Keratinocyte (primary cell): ENCODE measurements around the gene RACGAP1. TPM values are rescaled to one million over a fixed set of nuclear protein-coding genes. Genes with fewer than 3 reads are reported as not detected.

Experiments used
- DNase-seq: peaks from one replicate; pipeline ENCODE4 v3.0.0-alpha.2; 2011; ENCODE audit warnings: low read depth, missing footprints, low spot score
- FAIRE-seq: peaks from 2 replicates; lab custom pipeline; 2011; peaks lifted over from hg19 to GRCh38; lab: Jason Lieb, UNC
- H2AFZ ChIP-seq: 2 replicates; pipeline ENCODE4 v1.6.0; 2012; ENCODE audit warnings: low read length, control low read depth, inconsistent platforms; ENCODE audit not compliant: control insufficient read depth
- H3K27ac ChIP-seq: 2 replicates; pipeline ENCODE4 v1.5.1; 2011; ENCODE audit warnings: low read length; ENCODE audit not compliant: control insufficient read depth, insufficient read depth
- H3K27me3 ChIP-seq: 3 replicates; pipeline ENCODE4 v1.6.0; 2011; ENCODE audit warnings: low read length; ENCODE audit not compliant: control insufficient read depth, insufficient read depth; ENCODE audit errors: extremely low read depth
- H3K36me3 ChIP-seq, 2 experiments: 2 replicates in 1 of 2; 3 replicates in 1 of 2; pipeline ENCODE4 v1.5.1; 2011; ENCODE audit warnings: low read length in 2 of 2, mild to moderate bottlenecking in 1 of 2; ENCODE audit not compliant: control insufficient read depth in 2 of 2, insufficient read depth in 2 of 2; ENCODE audit errors: extremely low read depth in 1 of 2
- H3K4me1 ChIP-seq: 3 replicates; pipeline ENCODE4 v1.5.1; 2011; ENCODE audit warnings: low read length; ENCODE audit not compliant: control insufficient read depth, insufficient read depth; ENCODE audit errors: extremely low read depth
- H3K4me2 ChIP-seq: 3 replicates; pipeline ENCODE4 v1.6.0; 2011; ENCODE audit warnings: low read depth, low read length; ENCODE audit not compliant: control insufficient read depth, insufficient read depth; ENCODE audit errors: extremely low read depth
- H3K4me3 ChIP-seq, 3 experiments: fragments of 200-600 bp in 1 of 3; sonication (generic) in 1 of 3; 2 replicates in 2 of 3; 3 replicates in 1 of 3; pipeline ENCODE4 v1.5.1; 2011 to 2016; ENCODE audit warnings: low read length in 3 of 3, mild to moderate bottlenecking in 3 of 3, control low read depth in 2 of 3, inconsistent platforms in 1 of 3, low read depth in 1 of 3, mixed read lengths in 1 of 3, mixed run types in 1 of 3, moderate library complexity in 1 of 3; ENCODE audit not compliant: control insufficient read depth in 2 of 3, insufficient read depth in 2 of 3; ENCODE audit errors: extremely low read depth in 1 of 3
- H3K79me2 ChIP-seq: 2 replicates; pipeline ENCODE4 v1.6.0; 2012; ENCODE audit warnings: low read length; ENCODE audit not compliant: control insufficient read depth, insufficient read depth
- H3K9ac ChIP-seq: 3 replicates; pipeline ENCODE4 v1.6.0; 2011; ENCODE audit warnings: low read length; ENCODE audit not compliant: control insufficient read depth, insufficient read depth; ENCODE audit errors: extremely low read depth
- H3K9me1 ChIP-seq: 3 replicates; pipeline ENCODE4 v1.6.0; 2011; ENCODE audit warnings: low read length; ENCODE audit not compliant: control insufficient read depth, insufficient read depth; ENCODE audit errors: extremely low read depth
- H3K9me3 ChIP-seq: 2 replicates; pipeline ENCODE4 v1.5.1; 2012; ENCODE audit warnings: low read depth, low read length; ENCODE audit not compliant: control insufficient read depth
- H4K20me1 ChIP-seq: 3 replicates; pipeline ENCODE4 v1.6.0; 2011; ENCODE audit warnings: low read length; ENCODE audit not compliant: control insufficient read depth, insufficient read depth; ENCODE audit errors: extremely low read depth
- CTCF ChIP-seq, 3 experiments: IDR thresholded peaks in 1 of 3; conservative IDR thresholded peaks in 1 of 3; optimal IDR thresholded peaks in 1 of 3; 2 replicates in 2 of 3; 3 replicates in 1 of 3; pipeline versions ENCODE3 to v1.5.1; 2011; ENCODE audit warnings: low read length in 3 of 3, mild to moderate bottlenecking in 3 of 3, moderate library complexity in 2 of 3, control low read depth in 1 of 3, inconsistent platforms in 1 of 3; ENCODE audit not compliant: insufficient read depth in 2 of 3; ENCODE audit errors: extremely low read depth in 1 of 3
- EZH2 ChIP-seq: IDR thresholded peaks from one replicate; pipeline ENCODE4 v1.6.1; 2012; ENCODE audit warnings: inconsistent platforms, mild to moderate bottlenecking, low read length, moderate library complexity
- dilution Hi-C: fragments of 300-500 bp; cut with MboI; formaldehyde crosslinking; loops from one replicate; pipeline ENCODE4 v1.7.0; 2020; ENCODE audit warnings: low sequenced_read_pairs; ENCODE audit not compliant: extremely low pct_ligation_motif_present
- polyA plus RNA-seq, 5 experiments: library from polyadenylated mRNA; depleted of rRNA in 3 of 5; stranded (reverse) in 3 of 5; stranded (forward) in 1 of 5; unstranded in 1 of 5; fragments of >200 nt; gene quantifications; 1 replicate in 1 of 5; 2 replicates in 3 of 5; 3 replicates in 1 of 5; pipeline versions ENCODE4 v1.2.1 to v1.2.3, GENCODE V29; 2011 to 2012; ENCODE audit warnings: missing spikeins in 2 of 5, low read depth in 1 of 5, low replicate concordance in 1 of 5

Gene RACGAP1
- polyA plus RNA-seq, 1 donor (not counting 4 experiments of a cell fraction or from before 2014, with no cell fraction given) = 57.1 TPM

- H3K9ac ChIP-seq = no peak overlapping the region
- TF ChIP-seq CTCF (optimal IDR thresholded peaks at IDR 0.05 in 1 of 3, IDR thresholded peaks at IDR 0.05 in 1 of 3, conservative IDR thresholded peaks at IDR 0.05 in 1 of 3; ENCODE audit: extremely low read depth in 1 of 3, insufficient read depth in 2 of 3, low read length in 3 of 3) = no peak
- no peak for FAIRE-seq
- no peaks in the 10 kb centered on the region for H3K9me1 ChIP-seq
- H3K27me3 ChIP-seq = no peaks in the 10 kb centered on the region
- no peak overlapping the region for H2AFZ ChIP-seq
- H3K36me3 ChIP-seq = no peaks in the 10 kb centered on the region
- H3K9me3 ChIP-seq = no peaks in the 10 kb centered on the region
- H3K4me3 ChIP-seq = no peak overlapping the region
- no peak overlapping the region for H3K4me2 ChIP-seq
- dilution Hi-C loops = loop anchor here (25.0 kb wide), 1 partner anchor 211 kb away; no protein-coding TSS in a partner anchor
- peaks cover 7% of the 10 kb centered on the region for H3K4me1 ChIP-seq
- H4K20me1 ChIP-seq = no peaks in the 10 kb centered on the region
- no peak overlapping the region for H3K27ac ChIP-seq
- H3K79me2 ChIP-seq = no peaks in the 10 kb centered on the region
- no peak for DNase-seq
These were observed 47.9 kb upstream of the RACGAP1 start for GRCh38 chr12:50073206-50073605.

- TF ChIP-seq EZH2 (no peak), CTCF (optimal IDR thresholded peaks at IDR 0.05 in 1 of 3, IDR thresholded peaks at IDR 0.05 in 1 of 3, conservative IDR thresholded peaks at IDR 0.05 in 1 of 3; ENCODE audit: extremely low read depth in 1 of 3, insufficient read depth in 2 of 3, low read length in 3 of 3) (no peak)
- Histone ChIP-seq H3K79me2 (no peaks in the 10 kb centered on the region), H3K9ac (no peak overlapping the region), H3K9me3 (no peaks in the 10 kb centered on the region), H2AFZ (no peak overlapping the region), H3K27ac (no peak overlapping the region), H3K9me1 (no peaks in the 10 kb centered on the region), H3K4me2 (no peak overlapping the region), H3K4me3 (no peak overlapping the region), H3K36me3 (no peaks in the 10 kb centered on the region), H4K20me1 (no peaks in the 10 kb centered on the region), H3K27me3 (no peaks in the 10 kb centered on the region), H3K4me1 (peaks cover 7% of the 10 kb centered on the region)
- DNase-seq = no peak
- dilution Hi-C loops = loop anchor here (25.0 kb wide), 1 partner anchor 210 kb away; no protein-coding TSS in a partner anchor
- FAIRE-seq = no peak
These were observed 47.1 kb upstream of the RACGAP1 start for GRCh38 chr12:50072198-50072907.
